IPS-18c (cell line): ENCODE measurements around the gene WBP1.
"Not testable (repeated sequence)": the region's sequence is repeated elsewhere in the genome, so short reads cannot be mapped to it uniquely, and the experiment has no call there.

Experiments used
- H3K4me3 ChIP-seq: 2 replicates; pipeline ENCODE4 v1.7.0; 2013; ENCODE audit warnings: low read depth, mild to moderate bottlenecking, low read length, moderate library complexity; ENCODE audit not compliant: insufficient read depth
- H3K9me3 ChIP-seq: one replicate; pipeline ENCODE4 v1.6.1; 2013; ENCODE audit warnings: mild to moderate bottlenecking, low read length, moderate library complexity; ENCODE audit not compliant: control insufficient read depth, insufficient read depth

WBP1 gene

GRCh38 chr2:74462054-74462785 is 4.0 kb downstream of the WBP1 start:
- H3K4me3 ChIP-seq, result no peak overlapping the region
- no peaks in the 10 kb centered on the region for H3K9me3 ChIP-seq

- Histone ChIP-seq H3K9me3 (no peaks in the 10 kb centered on the region), H3K4me3 (no peak overlapping the region)
Observed at GRCh38 chr2:74462786-74463105, 4.5 kb downstream of the WBP1 start.

DNA sequence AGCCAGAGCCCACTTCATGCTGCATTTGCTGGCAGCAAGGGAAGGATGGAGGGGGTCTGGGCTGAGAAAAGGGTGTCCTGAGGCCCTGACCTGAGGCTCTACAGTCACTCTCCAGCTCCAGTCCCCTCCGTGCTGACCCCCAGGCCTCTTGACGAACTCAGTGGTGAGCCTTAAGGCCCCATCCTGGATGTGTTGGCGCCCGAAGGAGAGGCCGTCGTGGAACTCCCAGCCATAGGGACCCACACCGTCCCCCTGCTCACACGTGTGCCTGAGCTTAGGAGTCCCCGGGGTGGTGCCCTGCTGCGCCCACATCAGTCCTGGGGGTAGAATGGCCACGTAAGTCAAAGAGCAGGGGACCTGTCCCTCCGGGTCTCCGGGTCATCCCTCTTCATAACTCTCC is 6.2 kb downstream of the WBP1 start:
- peak overlapping the region; percentile 89 for H3K4me3 ChIP-seq
- no peaks in the 10 kb centered on the region for H3K9me3 ChIP-seq

DNA sequence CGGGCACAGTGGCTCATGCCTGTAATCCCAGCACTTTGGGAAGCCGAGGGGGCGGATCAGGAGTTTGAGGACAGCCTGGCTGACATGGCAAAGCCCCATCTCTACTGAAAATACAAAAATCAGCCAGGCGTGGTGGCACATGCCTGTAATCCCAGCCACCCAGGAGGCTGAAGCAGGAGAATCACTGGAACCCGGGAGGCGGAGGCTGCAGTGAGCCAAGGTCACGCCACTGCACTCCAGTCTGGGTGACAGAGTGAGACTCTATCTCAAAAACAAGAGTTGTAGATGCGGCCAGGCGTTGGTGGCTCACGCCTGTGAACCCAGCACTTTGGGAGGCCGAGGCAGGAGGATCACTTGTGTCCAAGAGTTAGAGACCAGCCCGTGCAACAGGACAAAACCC is 12.5 kb downstream of the WBP1 start:
- H3K4me3 ChIP-seq, H3K9me3 ChIP-seq: not testable (repeated sequence)

- peak overlapping the region; percentile 99 for H3K4me3 ChIP-seq
- no peaks in the 10 kb centered on the region for H3K9me3 ChIP-seq
Observed at GRCh38 chr2:74471332-74472065, 13.3 kb downstream of the WBP1 start.

GRCh38 chr2:74472086-74472944 is 14.1 kb downstream of the WBP1 start, which contains the start of gene MRPL53:
MRPL53 (minus strand) TSS chr2:74472680; CDS start chr2:74472660, 20 bp downstream.
- Histone ChIP-seq H3K9me3 (no peaks in the 10 kb centered on the region), H3K4me3 (peak within 1 kb of the TSS; percentile 99)

DNA sequence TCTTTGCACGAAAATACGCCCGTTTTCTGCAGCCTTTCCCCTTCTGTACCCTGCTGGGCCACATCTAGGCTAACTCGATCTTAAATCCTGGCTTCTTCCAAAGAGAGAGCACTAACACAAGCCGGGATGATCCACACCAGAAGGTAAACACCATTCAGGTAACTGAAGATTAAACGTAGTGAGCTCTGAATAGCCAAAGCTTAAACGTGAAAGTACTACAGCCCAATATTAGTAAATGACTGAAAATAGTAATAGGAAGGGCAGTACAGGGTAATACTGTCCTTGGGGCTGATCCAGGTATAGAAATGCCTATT is 14.7 kb downstream of the WBP1 start:
- no peaks in the 10 kb centered on the region for H3K9me3 ChIP-seq
- H3K4me3 ChIP-seq, result peak overlapping the region; percentile 99

GRCh38 chr2:74474481-74474880 is 16.2 kb downstream of the WBP1 start:
- no peak overlapping the region for H3K4me3 ChIP-seq

DNA sequence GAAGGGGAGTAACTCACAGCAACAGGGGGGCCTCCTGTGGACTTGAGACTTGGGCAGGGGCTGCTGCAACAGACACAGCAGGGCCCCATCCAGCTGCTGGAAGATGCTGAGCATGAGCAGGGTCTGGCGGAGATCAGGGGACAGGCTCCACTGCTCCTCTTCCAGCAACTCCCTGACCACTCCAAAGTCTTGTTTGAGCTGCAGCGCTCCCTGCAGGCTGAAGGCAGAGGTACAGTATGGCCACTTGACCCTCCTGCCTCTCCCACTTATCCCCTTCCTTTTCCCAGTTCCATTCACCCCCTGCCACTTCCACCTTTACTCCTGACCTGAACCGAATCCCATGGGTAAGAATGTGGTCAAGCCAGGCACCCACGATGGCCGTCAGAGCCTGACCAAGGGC is 16.7 kb downstream of the WBP1 start:
- no peak overlapping the region for H3K4me3 ChIP-seq
- no peaks in the 10 kb centered on the region for H3K9me3 ChIP-seq

More at GRCh38 chr2:74474481-74474880, 16.2 kb downstream of the WBP1 start:
- H3K9me3 ChIP-seq, result no peaks in the 10 kb centered on the region

- peak overlapping the region; percentile 87 for H3K4me3 ChIP-seq
- no peaks in the 10 kb centered on the region for H3K9me3 ChIP-seq
Observed at GRCh38 chr2:74481431-74481830, 23.2 kb downstream of the WBP1 start.

GRCh38 chr2:74481961-74482800 is 23.9 kb downstream of the WBP1 start:
- H3K9me3 ChIP-seq, result no peaks in the 10 kb centered on the region
- H3K4me3 ChIP-seq, result peak overlapping the region; percentile 87

DNA sequence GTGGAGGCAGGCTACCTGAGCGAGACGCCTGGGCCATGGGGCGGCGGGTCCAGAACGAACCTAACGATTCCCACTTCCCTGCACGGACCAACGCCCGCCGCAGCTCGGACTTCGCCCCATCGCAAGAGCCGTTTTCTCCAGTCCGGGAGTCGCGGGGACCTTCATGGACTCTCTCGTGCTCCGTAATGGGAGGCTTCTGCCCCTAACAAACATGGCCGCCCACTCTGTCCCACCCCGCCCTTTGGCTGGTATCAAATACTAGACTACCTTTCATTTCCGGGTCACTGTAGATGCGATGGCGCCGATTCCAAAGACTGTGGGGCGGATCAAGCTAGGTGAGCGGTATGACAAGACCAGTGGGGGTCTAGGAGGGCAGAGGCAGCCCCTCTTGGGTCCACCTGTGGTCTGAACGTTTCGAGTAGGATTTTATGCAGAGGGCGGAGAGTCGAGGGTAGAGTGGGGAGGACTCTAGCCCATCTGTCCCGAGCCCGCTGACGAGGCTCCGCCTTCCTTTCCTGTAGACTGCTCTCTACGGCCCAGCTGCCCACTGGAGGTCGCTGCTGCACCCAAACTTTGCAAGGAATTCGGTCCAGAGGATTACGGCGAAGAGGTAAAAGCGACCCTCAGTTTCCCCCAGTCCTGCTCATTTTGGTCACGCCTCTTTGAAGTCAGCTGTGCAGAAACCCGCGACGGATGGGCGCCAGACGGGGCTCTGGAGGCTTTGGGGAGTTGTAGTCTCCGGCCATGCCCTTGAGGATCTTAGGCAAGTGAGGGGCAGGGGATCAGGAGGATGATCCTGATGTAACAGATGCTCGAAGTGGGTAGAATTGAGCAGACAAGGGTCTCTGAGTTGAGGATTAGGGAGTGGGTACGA is 24.8 kb downstream of the WBP1 start, which contains the start of the genes CCDC142 and TTC31:
Gene CCDC142 (minus strand): TSS at position 198 of the 874 bp plus-strand sequence. CDS start 161 bp downstream, at position 37.
Gene TTC31 (plus strand): TSS at position 281 of the 874 bp plus-strand sequence. CDS start 15 bp downstream, at position 296.
- Histone ChIP-seq H3K4me3 (peak within 1 kb of the TSS; percentile 87), H3K9me3 (no peaks in the 10 kb centered on the region)

- H3K9me3 ChIP-seq, result not testable (repeated sequence)
- peak overlapping the region; percentile 87 for H3K4me3 ChIP-seq
Observed at GRCh38 chr2:74483675-74484164, 25.5 kb downstream of the WBP1 start.

DNA sequence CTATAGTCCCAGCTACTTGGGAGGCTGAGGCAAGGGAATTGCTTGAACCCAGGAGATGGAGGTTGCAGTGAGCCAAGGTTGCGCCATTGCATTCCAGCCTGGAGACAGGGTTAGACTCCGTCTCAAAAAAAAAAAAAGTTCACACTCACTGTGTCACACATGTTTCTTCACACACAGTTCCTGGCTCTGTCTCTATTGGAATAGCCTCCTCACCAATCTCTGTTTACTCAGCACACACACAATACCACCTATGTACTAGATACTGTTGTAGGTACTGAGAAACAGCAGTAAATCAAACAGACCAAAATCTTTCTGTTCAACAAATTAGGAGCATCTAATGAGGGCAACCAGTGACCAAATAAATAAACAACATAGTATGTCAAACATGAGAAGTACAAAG is 27.9 kb downstream of the WBP1 start:
- Histone ChIP-seq H3K9me3 (no peaks in the 10 kb centered on the region), H3K4me3 (no peak overlapping the region)

- H3K4me3 ChIP-seq, result no peak overlapping the region
- H3K9me3 ChIP-seq, result no peaks in the 10 kb centered on the region
Observed at GRCh38 chr2:74488643-74489481, 30.6 kb downstream of the WBP1 start.
